ENCODE results near the gene LRMDA. TPM values are rescaled to one million over a fixed set of nuclear protein-coding genes. Genes with fewer than 3 reads are reported as not detected.
A peak's percentile ranks its signal among the peaks of the same experiment; 100 is the strongest.

LRMDA gene
- total RNA-seq, 4 donors from 2014 or later = 0.88 to 14.1 (median 5.1) TPM; not detected in 1

GRCh38 chr10:75922435-75922834, 491.0 kb downstream of the LRMDA start:
- Histone ChIP-seq H3K4me3 (no peak overlapping the region), H3K27me3 (no peaks in the 10 kb centered on the region), H3K9me3 (no peaks in the 10 kb centered on the region), H3K36me3 (no peaks in the 10 kb centered on the region), H3K27ac (no peak overlapping the region), H3K4me1 (no peaks in the 10 kb centered on the region)
- intact Hi-C loops (cut with DNase I) = no loop called here
- DNase-seq = no peak
- TF ChIP-seq POLR2A (IDR thresholded peaks at IDR 0.05) = no peak
- TF ChIP-seq CTCF (IDR thresholded peaks at IDR 0.05) = peak in 3 of 6 experiments; percentile 25 to 36 (median 27)

GRCh38 chr10:75924309-75924902, 493.0 kb downstream of the LRMDA start:
- Histone ChIP-seq H3K4me3 (no peak overlapping the region), H3K9me3 (no peaks in the 10 kb centered on the region), H3K27me3 (no peaks in the 10 kb centered on the region), H3K4me1 (no peaks in the 10 kb centered on the region), H3K36me3 (no peaks in the 10 kb centered on the region), H3K27ac (no peak overlapping the region)
- no peak for DNase-seq
- whole genome bisulfite sequencing, 2 donors = 55 to 71% methylated on average over 9 of the region's 9 CpGs
- intact Hi-C loops (cut with DNase I) = no loop called here
- TF ChIP-seq CTCF (IDR thresholded peaks at IDR 0.05) = no peak
- no peak for TF ChIP-seq POLR2A (IDR thresholded peaks at IDR 0.05)

- Histone ChIP-seq H3K27ac (no peak overlapping the region), H3K4me1 (no peaks in the 10 kb centered on the region), H3K4me3 (no peak overlapping the region), H3K9me3 (no peaks in the 10 kb centered on the region), H3K27me3 (no peaks in the 10 kb centered on the region), H3K36me3 (no peaks in the 10 kb centered on the region)
- TF ChIP-seq POLR2A (IDR thresholded peaks at IDR 0.05) (no peak), CTCF (IDR thresholded peaks at IDR 0.05) (no peak)
- intact Hi-C loops (cut with DNase I) = no loop called here
- 50 to 100% methylated on average over 1 of the region's 1 CpG for WGBS, 2 donors
- no peak for DNase-seq
These were observed 494.6 kb downstream of the LRMDA start for GRCh38 chr10:75925999-75926398.

- Histone ChIP-seq H3K4me1 (no peaks in the 10 kb centered on the region), H3K4me3 (no peak overlapping the region), H3K9me3 (no peaks in the 10 kb centered on the region), H3K27ac (no peak overlapping the region), H3K27me3 (no peaks in the 10 kb centered on the region), H3K36me3 (no peaks in the 10 kb centered on the region)
- intact Hi-C loops (cut with DNase I) = no loop called here
- WGBS, 2 donors = 74 to 92% methylated on average over 3 to 4 of the region's 4 CpGs
- TF ChIP-seq CTCF (IDR thresholded peaks at IDR 0.05) (peak in 2 of 6 experiments; percentile 47 to 51), POLR2A (IDR thresholded peaks at IDR 0.05) (no peak)
- no peak for DNase-seq
These were observed 495.3 kb downstream of the LRMDA start for GRCh38 chr10:75926763-75927162.

- DNase-seq = no peak
- H3K36me3 ChIP-seq = no peaks in the 10 kb centered on the region
- H3K4me1 ChIP-seq = no peaks in the 10 kb centered on the region
- no peak for TF ChIP-seq POLR2A (IDR thresholded peaks at IDR 0.05)
- no peak for TF ChIP-seq CTCF (IDR thresholded peaks at IDR 0.05)
- 85 to 92% methylated on average over 6 of the region's 6 CpGs for WGBS, 2 donors
- H3K4me3 ChIP-seq = no peak overlapping the region
- no peak overlapping the region for H3K27ac ChIP-seq
- no peaks in the 10 kb centered on the region for H3K9me3 ChIP-seq
- H3K27me3 ChIP-seq = no peaks in the 10 kb centered on the region
- intact Hi-C loops (cut with DNase I) = no loop called here
These were observed 496.8 kb downstream of the LRMDA start for GRCh38 chr10:75928231-75928630.
